NK-92 (cell line): ENCODE measurements around the gene SOX30.

Source experiments
- DNase-seq: peaks from one replicate; lab custom pipeline; 2025; ENCODE audit not compliant: unreplicated experiment; lab: John Stamatoyannopoulos, UW

The SOX30 gene

DNA sequence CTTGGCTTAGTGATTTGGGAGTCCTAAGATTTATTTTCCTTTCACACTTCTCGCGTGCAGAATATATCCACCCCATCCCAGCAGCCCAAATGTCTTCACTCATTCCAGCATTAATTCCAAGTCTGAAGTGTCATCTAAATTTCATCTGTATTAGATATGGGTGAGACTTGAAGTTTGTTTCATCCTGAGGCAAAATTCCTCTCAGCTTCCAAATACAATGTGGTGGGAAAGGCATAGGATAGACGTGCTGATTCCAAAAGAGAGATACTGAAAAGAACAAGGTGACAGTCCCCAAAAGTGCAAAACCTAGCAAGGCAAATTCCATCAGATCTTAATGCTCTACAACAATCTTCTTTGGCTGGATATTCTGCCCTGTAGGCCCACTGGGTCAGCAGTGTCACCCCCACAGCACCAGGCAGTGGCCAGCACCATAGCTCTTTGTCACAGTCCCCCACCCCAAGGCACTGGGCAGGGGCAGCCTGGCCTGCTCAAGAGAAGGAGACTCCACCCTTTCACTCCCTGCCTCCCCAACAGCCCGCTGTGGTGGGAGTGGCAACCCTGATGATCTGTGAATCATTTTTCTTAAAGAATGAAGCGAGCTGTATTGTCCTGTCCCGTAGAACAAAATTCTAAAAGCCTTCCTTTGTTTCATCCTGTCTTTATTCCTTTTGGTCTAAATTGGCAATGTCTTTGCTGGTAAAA is 74.0 kb downstream of the SOX30 start:
- no peak for DNase-seq

DNA sequence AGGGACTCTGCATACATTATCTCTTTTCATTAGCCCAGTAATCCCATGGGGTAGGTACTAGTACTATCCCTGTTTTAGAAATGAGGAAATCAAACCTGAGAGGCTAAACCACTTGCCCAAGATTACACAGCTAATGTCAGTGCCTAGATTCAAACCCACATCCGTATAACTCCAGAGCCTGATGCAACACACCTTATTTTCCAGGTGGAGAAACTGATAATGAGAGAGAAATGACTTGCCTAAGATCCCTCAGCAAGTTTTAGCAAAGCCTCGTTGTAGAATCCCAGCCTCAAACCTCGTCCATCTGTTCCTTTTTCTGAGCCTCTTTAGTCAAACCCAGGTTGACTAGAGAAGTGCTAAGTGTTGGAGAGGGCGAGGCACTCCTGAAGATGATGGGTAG is 75.6 kb downstream of the SOX30 start:
- DNase-seq, result no peak
